DMS 273 treated with DMSO at 0.1 percent for 48 hours (cell line): Measurements from ENCODE around the gene MYLK3.
"Not testable (repeated sequence)": the region's sequence is repeated elsewhere in the genome, so short reads cannot be mapped to it uniquely, and the experiment has no call there.

ENCODE experiments used
- DNase-seq: peaks from one replicate; lab custom pipeline; 2025; lab: John Stamatoyannopoulos, UW

The MYLK3 gene

GRCh38 chr16:46747777-46748651 lies at the start of gene MYLK3:
Gene MYLK3, minus strand, starts transcription at chr16:46748344. Its CDS starts 151 bp downstream, at chr16:46748193.
- no peak for DNase-seq

DNA sequence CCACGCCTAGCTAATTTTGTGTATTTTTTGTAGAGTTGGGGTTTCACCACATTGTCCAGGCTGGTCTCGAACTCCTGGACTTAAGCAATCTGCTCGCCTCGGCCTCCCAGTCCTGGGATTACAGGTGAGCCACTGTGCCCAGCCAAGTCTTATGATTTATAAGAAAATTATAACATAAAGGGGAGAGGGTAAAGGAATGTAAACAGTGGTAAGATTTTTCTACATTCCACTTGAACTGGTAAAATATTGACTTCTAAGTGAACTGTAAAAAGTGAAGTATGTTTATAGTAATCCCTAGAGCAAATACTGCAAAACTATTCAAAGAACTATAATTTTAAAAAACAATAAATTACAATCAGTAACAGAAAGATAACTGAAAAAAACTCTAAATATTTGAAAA lies 49.4 kb upstream of the MYLK3 start:
- DNase-seq, result no peak

- no peak for DNase-seq
Observed at GRCh38 chr16:46796764-46797269, 48.7 kb upstream of the MYLK3 start.

- DNase-seq, result no peak
Observed at GRCh38 chr16:46793841-46794240, 45.7 kb upstream of the MYLK3 start.

GRCh38 chr16:46790599-46791270 lies 42.6 kb upstream of the MYLK3 start:
- no peak for DNase-seq

- DNase-seq, result no peak
Observed at GRCh38 chr16:46789499-46790414, 41.6 kb upstream of the MYLK3 start.

GRCh38 chr16:46788891-46789474 lies 40.8 kb upstream of the MYLK3 start:
- DNase-seq, result no peak

GRCh38 chr16:46787909-46788308 lies 39.8 kb upstream of the MYLK3 start:
- no peak for DNase-seq

DNA sequence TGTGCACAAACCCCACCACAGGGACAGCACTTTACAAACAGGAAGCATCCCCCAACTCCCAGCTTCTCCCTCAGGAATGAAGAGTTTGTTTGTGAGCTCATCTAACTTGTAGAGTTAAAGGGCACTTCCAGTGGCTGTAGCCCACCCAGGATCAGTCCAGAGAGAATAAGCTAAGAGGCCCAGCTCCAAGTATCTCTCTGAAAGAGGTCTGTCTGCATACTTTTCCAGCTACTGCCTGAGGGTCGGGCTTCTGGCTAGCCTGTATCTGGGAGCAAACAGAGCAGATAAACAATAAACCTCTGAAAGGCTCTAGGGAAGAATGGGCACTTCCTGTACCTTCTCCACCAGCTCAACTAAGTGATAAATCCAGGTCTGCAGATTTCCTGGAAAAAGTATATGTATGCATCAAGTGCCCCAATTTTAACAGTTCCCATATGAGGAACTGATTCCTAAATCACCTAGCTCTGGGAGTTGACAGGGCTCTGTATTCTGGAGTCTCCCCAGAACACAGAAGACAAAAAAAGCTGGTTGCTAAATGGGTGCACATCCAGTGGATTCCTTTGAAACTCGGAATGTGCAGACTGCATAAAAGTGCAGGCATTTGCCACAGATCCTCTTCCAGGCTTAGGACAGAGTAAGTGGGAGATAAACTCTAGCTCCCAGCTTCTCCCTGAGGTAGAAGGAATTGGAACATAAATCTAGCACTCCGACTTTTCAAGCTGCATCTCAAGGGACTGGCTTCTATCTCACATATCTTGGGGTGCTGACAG lies 37.1 kb upstream of the MYLK3 start:
- no peak for DNase-seq

DNA sequence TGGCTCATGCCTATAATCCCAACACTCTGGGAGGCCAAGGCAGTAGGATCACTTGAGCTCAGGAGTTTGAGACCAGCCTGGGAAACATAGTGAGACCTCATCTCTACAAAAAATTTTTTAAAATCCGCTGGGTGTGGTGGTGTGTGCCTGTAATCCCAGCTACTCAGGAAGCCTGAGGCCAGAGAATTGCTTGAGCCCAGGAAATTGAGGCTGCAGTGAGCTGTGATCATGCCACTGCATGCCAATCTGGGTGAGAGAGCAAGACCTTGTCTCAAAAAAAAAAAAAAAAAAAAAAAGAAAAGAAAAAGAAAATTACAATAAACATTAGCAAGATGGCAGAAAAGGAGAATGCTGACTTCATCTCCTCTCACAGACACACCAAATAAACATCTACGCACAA lies 36.4 kb upstream of the MYLK3 start:
- not testable (repeated sequence) for DNase-seq

DNA sequence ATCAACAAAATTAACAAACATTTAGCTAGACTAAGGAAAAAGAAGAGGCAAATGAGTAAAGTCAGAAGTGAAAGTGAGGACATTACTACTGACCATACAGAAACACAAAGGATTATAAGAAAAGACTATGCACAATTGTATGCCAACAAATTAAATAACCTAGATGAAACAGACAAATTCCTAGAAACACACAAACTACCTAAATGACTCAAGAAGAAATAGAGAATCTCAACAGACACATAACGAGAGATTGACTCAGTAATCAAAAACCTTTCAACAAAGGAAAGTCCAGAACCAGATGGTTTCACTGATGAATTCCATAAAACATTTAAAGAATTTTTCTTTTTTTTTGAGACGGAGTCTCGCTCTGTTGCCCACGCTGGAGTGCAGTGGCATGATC lies 35.7 kb upstream of the MYLK3 start:
- DNase-seq, result no peak

DNA sequence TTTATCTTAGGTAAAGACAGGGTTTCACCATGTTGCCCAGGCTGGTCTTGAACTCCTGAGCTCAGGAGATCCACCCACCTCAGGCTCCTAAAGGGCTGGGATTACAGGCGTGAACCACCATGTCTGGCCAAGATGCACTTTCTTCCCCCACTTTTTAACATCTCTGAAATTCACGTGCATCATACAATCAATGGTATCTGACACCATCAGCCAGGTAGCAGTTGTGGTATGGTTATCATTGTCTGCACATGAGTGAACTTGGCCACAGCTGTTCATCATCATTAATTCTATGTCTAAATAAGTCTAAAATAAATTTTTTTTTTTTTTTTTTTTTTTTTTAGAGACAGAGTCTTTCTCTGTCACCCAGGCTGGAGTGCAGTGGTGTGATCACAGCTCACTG lies 34.2 kb upstream of the MYLK3 start:
- DNase-seq, result no peak

DNA sequence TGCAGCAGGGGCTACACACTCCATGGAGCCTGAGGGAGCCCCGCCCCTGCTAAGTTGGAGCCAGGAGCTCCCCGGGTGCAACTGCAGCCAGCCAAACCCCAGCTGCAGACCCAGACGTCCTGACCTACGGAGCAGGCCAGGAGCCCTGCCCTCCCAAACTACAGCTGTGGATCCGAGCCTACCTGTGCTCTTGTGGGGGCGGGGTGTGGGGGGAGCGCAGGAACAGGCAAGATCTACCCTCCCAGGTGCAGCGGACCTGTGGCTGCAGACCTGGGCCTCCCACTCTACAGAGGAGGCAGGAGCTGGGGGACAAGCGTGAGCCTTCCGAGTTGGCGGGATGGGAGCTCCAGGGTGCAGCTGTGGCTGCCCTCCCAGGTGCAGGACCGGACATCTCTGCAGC lies 29.7 kb upstream of the MYLK3 start:
- no peak for DNase-seq

GRCh38 chr16:46775214-46775613 lies 27.1 kb upstream of the MYLK3 start:
- DNase-seq, result no peak

GRCh38 chr16:46774743-46775177 lies 26.6 kb upstream of the MYLK3 start:
- no peak for DNase-seq

DNA sequence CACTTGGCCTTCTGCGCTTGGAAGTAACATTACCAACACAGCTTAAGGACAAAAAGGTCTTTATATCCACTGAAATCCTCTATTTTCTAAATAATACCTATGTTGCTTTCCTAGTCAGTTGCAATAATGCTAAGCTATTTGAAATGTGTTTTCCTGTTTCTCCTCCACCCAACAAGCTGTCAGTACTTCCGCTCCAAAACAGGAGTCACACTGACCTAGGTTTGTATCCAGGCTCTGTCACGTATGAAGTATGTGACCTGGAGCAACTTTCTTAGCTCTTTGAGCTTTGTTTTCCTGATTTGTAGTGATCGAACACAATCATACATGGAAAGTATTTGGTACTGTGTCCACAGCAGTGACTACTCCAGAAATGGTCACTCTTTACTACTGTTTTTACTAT lies 24.3 kb upstream of the MYLK3 start:
- DNase-seq, result no peak

DNA sequence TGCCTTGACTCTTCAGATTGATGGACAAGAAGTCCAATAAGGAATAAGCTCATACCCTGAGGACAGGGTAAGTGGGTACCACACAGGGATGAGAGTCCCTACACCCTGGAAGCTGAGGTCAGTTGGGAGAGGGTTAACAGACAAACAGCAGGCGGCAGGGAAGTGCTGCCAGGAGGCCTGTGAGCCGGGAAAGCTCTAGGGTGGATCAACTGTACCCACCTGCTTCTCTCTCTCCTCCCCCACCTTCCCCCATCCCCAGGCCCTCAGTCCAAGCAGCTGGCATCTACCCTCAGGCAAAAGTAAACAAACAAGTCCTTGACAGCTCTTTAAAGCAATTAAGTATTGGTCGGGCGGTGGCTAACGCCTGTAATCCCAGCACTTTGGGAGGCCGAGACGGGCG lies 20.7 kb upstream of the MYLK3 start:
- DNase-seq, result no peak

- DNase-seq, result no peak
Observed at GRCh38 chr16:46765050-46765449, 16.9 kb upstream of the MYLK3 start.

DNA sequence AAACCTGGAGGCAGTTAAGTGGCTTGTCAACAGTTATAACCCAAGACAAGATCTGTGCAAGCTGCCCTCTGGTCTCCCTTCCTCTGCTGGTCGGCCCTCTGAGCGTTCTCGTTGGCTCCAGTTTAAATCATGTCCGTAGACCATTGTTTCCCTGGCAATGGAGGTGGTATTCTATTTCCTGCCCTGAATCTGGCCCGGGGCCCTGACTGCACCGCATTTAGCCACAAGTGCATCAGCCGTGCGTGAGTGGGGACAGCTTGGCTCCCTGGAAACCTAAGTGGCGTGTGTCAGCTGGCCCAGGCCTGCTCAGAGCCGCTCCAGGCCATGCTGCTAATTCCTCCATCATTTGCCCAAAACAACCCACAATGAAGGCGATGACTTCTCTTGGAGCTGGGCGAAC lies 15.0 kb upstream of the MYLK3 start:
- no peak for DNase-seq

DNA sequence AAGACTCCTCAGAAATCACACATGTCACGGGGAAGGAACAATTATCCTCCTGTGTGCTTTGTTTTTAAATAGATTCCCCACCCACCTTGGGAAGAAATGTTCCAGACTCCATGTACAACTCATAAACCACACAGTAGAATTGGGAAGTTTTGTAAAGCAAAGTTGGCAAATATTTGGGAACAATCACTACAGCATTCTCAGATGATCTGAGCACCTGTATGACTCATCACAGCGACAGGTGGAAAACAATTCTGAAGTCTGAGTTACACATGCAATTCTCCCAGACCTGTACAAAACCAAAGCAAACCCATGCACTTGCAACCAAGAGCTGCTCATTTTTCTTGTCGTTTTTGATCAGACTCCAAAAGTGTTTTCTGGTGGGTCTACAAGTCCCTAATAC lies 14.4 kb upstream of the MYLK3 start:
- DNase-seq, result no peak

- no peak for DNase-seq
Observed at GRCh38 chr16:46759309-46759708, 11.2 kb upstream of the MYLK3 start.
